ENCODE measurements around the gene CACNB2.

The CACNB2 gene

GRCh38 chr10:18196806-18197550, 56.8 kb downstream of the CACNB2 start:
- TF ChIP-seq, protein P1, sequence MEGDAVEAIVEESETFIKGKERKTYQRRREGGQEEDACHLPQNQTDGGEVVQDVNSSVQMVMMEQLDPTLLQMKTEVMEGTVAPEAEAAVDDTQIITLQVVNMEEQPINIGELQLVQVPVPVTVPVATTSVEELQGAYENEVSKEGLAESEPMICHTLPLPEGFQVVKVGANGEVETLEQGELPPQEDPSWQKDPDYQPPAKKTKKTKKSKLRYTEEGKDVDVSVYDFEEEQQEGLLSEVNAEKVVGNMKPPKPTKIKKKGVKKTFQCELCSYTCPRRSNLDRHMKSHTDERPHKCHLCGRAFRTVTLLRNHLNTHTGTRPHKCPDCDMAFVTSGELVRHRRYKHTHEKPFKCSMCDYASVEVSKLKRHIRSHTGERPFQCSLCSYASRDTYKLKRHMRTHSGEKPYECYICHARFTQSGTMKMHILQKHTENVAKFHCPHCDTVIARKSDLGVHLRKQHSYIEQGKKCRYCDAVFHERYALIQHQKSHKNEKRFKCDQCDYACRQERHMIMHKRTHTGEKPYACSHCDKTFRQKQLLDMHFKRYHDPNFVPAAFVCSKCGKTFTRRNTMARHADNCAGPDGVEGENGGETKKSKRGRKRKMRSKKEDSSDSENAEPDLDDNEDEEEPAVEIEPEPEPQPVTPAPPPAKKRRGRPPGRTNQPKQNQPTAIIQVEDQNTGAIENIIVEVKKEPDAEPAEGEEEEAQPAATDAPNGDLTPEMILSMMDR (IDR thresholded peaks at IDR 0.05; ENCODE audit: unreplicated experiment in 3 of 3): no peak
- Mint-ChIP-seq H3K36me3 (ENCODE audit: low read depth) (no peaks in the 10 kb centered on the region), H3K9me3 (no peaks in the 10 kb centered on the region), H3K27me3 (ENCODE audit: low read depth) (peaks cover 3% of the 10 kb centered on the region), H3K27ac (no peak overlapping the region), H3K4me1 (peaks cover 5% of the 10 kb centered on the region), H3K4me3 (no peak overlapping the region)

- peaks cover 5% of the 10 kb centered on the region for H3K4me1 Mint-ChIP-seq
- H3K27ac Mint-ChIP-seq: no peak overlapping the region
- no peaks in the 10 kb centered on the region for H3K36me3 Mint-ChIP-seq (ENCODE audit: low read depth)
- TF ChIP-seq, protein P1 (IDR thresholded peaks at IDR 0.05; ENCODE audit: unreplicated experiment in 3 of 3): no peak
- no peaks in the 10 kb centered on the region for H3K27me3 Mint-ChIP-seq (ENCODE audit: low read depth)
- no peak overlapping the region for H3K4me3 Mint-ChIP-seq
- H3K9me3 Mint-ChIP-seq: no peaks in the 10 kb centered on the region
These were observed 57.5 kb downstream of the CACNB2 start for GRCh38 chr10:18197706-18198105.

DNA sequence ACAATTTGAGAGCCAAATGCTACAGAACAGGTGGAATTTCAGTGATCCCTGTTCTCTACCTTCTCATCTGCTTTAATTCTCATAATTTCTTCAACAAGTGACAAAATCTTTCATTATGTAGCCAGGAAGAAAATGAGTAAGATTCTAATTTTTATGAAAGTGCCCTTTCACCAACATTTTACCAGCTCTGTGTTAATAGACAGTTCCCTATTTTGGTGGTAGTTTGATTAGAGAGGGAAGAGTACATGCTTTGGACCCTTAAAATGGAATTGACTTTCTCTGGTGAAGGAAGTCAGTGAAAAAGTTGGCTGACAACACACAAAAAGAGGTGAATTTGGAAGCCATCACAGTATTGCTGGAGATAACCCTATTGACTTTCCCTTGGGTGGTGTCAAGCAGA, 61.7 kb downstream of the CACNB2 start:
- TF ChIP-seq, protein P1 (IDR thresholded peaks at IDR 0.05; ENCODE audit: unreplicated experiment in 3 of 3): no peak
- Mint-ChIP-seq H3K9me3 (no peaks in the 10 kb centered on the region), H3K4me3 (no peak overlapping the region), H3K4me1 (no peaks in the 10 kb centered on the region), H3K27me3 (ENCODE audit: low read depth) (peaks cover 5% of the 10 kb centered on the region), H3K27ac (no peak overlapping the region), H3K36me3 (ENCODE audit: low read depth) (no peaks in the 10 kb centered on the region)

- Mint-ChIP-seq H3K36me3 (ENCODE audit: low read depth) (no peaks in the 10 kb centered on the region), H3K9me3 (no peaks in the 10 kb centered on the region), H3K27ac (no peak overlapping the region), H3K27me3 (ENCODE audit: low read depth) (peaks cover 5% of the 10 kb centered on the region), H3K4me3 (no peak overlapping the region), H3K4me1 (no peaks in the 10 kb centered on the region)
- TF ChIP-seq, protein P1 (IDR thresholded peaks at IDR 0.05; ENCODE audit: unreplicated experiment in 3 of 3): no peak
These were observed 62.6 kb downstream of the CACNB2 start for GRCh38 chr10:18202680-18203460.

DNA sequence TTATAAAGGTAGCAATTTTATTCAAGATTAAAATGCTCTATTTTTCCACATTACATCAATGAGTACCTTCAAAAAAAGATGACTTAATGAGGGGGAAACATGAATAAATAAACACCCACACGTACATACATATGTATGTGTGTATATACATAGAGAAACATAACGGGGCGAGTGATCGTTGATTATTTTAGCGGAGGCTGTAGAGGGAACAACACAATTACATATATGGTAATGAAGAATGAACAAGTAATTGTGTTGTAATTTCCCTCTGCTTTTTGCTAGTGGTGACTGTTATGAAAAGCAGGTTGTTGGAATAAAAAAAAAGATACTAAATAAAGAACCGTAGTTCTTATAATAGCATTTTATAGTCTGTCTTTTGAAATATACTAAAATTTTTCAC, 63.2 kb downstream of the CACNB2 start:
- Mint-ChIP-seq H3K36me3 (ENCODE audit: low read depth) (no peaks in the 10 kb centered on the region), H3K27me3 (ENCODE audit: low read depth) (peaks cover 5% of the 10 kb centered on the region), H3K9me3 (no peaks in the 10 kb centered on the region), H3K4me1 (no peaks in the 10 kb centered on the region), H3K27ac (no peak overlapping the region), H3K4me3 (no peak overlapping the region)
- TF ChIP-seq, protein P1 (IDR thresholded peaks at IDR 0.05; ENCODE audit: unreplicated experiment in 3 of 3): no peak
